ENCODE results near the gene FAM234B.
A peak's percentile ranks its signal among the peaks of the same experiment; 100 is the strongest.

Gene FAM234B

DNA sequence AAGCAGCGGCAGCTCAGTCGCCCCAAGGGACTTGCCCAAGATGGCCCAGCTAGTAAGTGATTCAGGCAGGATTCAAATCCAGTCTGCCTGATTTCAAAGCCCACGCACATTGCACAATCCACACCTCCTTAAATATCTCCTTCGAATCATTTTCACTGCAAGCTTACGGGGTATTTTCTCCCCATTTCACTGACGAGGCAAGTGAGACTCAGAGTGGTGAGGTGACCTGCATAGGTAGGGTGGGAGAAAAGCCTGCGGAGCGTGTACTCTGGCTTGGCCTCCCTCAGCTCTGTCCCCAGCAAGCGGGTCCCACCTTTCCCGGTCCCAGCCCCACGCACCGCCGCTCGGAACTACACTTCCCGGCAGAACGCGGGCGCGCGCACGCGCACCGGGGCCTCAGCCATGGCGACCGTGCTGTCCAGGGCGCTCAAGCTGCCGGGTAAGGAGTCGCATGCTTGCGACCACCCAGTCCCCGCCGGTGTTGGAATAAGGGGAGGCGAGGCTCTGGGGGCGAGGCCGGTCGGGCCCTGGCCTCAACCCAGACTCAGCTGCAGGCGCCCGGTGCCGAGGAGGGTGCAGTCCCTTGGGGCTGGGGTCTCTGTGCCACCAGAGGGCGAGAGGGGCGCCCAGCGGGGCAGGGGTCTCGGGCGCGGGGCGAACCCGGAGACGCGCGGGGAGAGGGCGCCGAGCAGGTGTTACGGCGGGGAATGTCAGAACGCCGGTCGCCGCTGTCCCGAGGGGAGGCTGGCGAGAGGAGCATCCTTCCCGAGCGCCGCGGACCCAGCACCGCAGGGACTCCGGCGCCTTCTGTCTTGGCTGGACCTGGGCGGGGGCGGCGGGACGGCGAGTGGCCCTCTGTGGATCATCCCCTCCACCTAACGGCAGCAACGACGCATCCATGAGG lies at the start of gene FAM234B:
TSS of gene FAM234B (plus strand) at position 380 of the 904 bp plus-strand sequence. CDS start at position 403, 23 bp downstream.
- DNase-seq (ENCODE audit: low spot score): peak; percentile 84

- DNase-seq (ENCODE audit: low spot score): no peak
Observed at GRCh38 chr12:12995088-12995487, 49.1 kb upstream of the FAM234B start.

DNA sequence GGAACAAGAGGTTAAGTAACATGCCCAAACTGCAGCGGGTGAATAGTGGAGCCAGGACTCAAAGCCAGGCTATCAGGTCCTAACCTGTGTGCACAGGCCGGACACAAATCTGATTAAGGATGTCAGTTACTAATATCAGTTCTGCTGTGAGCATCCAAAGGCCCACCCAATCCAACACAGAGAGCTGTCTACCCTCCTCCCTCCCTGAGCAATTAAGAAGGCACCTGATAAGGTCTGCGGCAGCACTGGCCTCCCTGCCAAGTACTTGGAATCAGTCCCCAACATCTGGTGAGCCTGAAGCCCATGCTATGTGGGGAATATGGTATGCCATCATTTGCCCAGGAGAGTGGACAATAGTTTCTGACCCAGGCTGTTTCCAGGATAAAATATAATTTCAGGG lies 48.0 kb upstream of the FAM234B start:
- DNase-seq (ENCODE audit: low spot score): no peak

DNA sequence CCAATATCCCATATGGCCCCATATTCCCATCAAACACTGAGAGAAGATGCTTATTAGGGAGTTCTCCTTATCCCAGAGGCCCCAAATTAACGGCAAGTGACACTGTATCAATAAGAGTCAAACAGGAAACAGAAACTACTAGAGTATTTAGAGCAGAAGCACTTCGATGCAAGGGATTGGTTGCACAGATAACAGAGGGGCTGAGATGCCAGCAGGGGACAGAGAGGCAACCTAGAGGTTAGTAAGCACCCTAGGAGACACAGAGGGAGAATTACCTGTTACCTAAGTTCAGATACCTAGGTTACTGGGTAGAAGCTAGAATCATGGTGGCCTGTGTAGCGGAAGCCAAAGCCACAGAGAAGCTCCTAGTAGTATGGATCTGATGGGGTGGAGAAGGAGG lies 47.0 kb upstream of the FAM234B start:
- no peak for DNase-seq (ENCODE audit: low spot score)

- DNase-seq (ENCODE audit: low spot score): no peak
Observed at GRCh38 chr12:12997734-12998133, 46.4 kb upstream of the FAM234B start.

- DNase-seq (ENCODE audit: low spot score): no peak
Observed at GRCh38 chr12:12998248-12998647, 45.9 kb upstream of the FAM234B start.

GRCh38 chr12:12999271-12999958 lies 44.8 kb upstream of the FAM234B start:
- DNase-seq (ENCODE audit: low spot score): no peak

DNA sequence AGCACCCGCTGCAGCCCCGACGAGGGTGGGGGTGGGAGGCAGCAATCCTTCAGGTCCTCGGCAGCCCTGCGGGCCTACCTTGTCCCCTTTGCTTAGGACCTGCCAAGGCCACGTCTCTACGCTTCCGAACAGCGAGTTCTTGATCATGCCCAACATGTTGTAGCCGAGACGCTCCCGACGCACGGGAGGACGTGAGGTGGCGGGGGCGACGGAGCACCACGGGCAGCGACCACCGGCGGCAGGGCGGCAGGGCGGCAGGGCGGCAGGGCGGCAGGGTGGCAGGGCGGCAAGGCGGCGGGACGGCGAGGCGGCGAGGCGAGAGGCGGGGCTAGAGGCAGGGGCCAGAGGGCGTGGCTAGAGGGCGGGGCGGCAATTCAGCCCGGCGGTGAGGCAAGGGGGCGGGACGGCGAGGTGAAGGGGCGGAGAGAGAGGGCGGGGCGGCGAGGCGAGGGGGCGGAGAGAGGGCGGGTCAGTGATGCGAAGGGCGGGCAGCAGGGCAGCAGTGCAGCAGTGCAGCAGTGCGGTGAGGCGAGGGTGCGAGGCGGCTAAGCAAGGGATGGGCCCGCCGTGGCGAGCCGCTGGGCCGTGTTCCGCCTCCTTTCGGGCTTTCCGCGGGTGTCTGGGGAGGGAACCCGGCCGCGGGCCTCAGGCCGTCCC lies 44.1 kb upstream of the FAM234B start, which contains the start of gene HEBP1:
TSS of gene HEBP1 (minus strand) at position 307 of the 657 bp plus-strand sequence. CDS start at position 156, 151 bp downstream.
- DNase-seq (ENCODE audit: low spot score): peak; percentile 94

DNA sequence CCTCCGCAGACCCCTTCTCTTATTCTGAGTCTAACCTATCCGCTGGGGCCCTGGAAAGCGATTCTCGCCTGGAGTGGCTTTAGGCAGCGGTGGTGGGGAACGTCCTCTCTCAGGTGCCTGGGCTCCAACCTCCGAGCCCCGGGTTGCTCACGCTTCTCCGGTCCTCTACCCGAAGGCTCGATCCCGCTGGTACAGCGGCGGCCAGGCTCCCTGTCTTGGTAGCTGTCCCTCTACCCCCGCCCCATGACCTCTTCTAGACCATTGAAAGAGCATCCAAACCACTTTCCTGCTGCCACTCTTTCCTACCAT lies 43.6 kb upstream of the FAM234B start:
- peak; percentile 16 for DNase-seq (ENCODE audit: low spot score)

- peak; percentile 34 for DNase-seq (ENCODE audit: low spot score)
Observed at GRCh38 chr12:13000925-13001774, 43.0 kb upstream of the FAM234B start.

DNA sequence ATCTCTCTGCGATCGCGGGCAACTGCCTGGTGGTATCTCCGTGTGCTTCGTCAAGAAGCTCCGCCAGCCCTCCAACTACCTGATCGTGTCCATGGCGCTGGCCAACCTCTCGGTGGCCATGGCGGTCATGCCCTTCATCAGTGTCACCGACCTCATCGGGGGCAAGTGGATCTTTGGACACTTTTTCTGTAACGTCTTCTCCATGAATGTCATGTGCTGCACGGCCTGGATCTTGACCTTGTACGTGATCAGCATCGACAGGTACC lies 42.5 kb upstream of the FAM234B start:
- DNase-seq (ENCODE audit: low spot score): no peak

DNA sequence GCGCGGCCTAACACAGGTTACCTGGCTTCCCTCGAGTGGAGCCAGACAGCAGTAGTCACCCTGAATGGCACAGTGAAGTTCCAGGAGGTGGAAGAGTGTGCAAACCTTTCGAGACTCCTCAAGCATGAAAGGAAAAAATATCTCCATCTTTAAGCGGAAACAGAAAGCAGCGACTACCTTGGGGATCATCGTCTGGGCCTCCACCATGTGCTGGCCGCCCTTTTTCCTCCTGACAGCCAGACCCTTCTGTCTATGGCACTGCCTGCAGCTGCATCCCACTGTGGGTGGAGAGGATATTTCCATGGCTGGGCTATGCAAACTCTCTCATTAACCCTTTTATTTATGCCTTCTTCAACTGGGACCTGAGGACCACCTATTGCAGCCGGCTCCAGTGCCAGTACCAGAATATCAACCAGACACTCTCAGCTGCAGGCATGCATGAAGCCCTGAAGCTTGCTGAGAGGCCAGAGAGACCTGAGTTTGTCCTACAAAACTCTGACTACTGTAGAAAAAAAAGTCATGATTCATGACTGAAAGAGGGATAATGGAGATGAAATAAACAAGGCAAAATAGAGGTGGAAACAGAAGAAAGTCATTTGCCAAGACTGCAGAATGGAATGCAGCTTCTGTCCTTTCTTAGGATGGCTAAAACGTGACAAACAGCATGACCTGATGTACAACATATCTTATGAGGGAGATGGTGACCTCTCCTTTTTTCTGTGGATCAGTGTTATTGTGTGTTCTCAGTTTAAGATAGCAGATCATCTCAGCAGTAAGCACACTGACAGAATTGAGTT lies 41.7 kb upstream of the FAM234B start:
- DNase-seq (ENCODE audit: low spot score): no peak

GRCh38 chr12:13004361-13004760 lies 39.8 kb upstream of the FAM234B start:
- DNase-seq (ENCODE audit: low spot score): no peak

DNA sequence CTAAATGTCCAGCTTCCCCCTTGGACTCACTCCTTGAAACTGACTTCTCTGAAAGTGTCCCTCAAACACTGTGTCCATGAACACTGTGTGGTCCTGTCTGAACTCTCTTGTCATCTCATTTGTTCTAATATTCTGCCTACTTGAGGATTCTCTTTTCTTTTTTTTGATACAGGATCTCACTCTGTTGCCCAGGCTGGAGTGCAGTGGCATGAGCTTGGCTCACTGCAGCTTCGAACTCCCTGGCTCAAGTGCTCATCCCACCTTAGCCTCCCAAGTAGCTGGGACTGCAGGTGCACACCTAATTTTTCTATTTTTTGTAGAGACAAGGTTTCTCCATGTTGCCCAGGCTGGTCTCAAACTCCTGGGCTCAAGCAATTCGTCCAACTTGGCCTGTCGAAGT lies 39.2 kb upstream of the FAM234B start:
- no peak for DNase-seq (ENCODE audit: low spot score)

DNA sequence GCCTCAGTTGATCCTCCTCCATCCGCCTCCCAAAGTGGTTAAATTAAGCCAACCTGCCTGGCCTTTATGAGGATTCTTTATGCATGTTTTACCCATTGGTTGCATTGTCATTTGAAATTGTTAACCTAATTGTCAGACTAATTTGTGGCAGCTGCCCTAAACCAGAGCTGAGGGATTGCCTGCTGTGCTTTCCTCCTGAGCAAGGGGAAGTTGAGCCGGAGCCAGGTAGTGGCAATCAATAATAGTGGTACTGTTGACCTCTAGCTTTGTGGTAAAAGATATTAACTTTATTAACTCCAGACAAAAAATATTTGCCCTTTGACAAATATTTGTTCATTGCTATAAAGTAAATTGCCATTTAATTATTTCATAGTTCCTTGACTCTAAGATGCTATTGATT lies 38.5 kb upstream of the FAM234B start:
- DNase-seq (ENCODE audit: low spot score): no peak

DNA sequence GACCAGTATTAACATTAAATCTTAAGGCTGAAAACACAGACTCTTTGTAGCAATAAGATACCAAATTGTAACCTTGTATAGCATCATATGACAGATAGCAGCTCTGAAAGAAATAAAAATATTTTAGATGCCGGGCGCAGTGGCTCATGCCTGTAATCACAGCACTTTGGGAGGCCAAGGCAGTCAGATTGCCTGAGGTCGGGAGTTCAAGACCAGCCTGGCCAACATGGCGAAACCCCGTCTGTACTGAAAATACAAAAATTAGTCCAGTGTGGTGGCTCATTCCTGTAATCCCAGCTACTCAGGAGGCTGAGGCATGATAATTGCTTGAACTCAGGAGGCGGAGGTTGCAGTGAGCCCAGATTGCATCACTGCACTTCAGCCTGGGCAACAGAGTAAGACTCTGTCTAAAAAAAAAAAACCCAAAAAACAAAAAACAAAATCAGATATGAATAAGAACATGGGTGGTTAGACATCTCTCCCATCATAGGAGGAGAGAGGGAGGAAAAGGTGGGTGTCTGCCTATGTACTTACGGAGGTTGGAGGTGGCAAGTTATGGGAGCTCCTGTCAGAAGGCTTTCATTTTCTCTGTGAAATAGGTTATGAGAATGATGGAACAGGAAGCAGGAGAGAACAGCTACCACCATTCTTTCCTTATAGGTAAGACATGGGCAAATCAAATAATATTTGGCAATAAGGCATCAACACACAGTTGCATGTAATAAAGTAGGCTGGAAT lies 36.5 kb upstream of the FAM234B start:
- DNase-seq (ENCODE audit: low spot score): no peak

- no peak for DNase-seq (ENCODE audit: low spot score)
Observed at GRCh38 chr12:13008741-13009380, 35.3 kb upstream of the FAM234B start.

DNA sequence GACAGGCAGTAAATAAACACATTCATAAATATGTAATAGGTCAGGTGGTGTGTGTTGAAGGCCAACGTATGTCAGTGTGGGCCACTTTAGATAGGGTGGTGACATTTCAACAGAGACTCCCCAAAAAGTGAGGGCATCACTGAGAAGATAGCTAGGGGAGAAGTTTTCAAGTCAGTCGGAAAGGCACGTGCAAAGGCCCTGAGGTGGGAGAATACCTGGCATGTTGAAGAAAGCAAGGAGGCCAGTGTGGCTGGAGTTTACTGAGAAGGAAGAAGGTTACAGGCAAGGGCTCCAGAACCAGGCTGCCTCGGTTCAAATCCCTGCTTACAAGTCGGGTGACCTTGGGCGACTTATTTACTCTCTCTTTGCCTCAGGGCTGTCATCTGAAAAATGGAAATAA lies 33.1 kb upstream of the FAM234B start:
- no peak for DNase-seq (ENCODE audit: low spot score)

GRCh38 chr12:13022851-13023271 lies 21.3 kb upstream of the FAM234B start:
- DNase-seq (ENCODE audit: low spot score): no peak

Measured in COLO829 (cell line).